Measurements from ENCODE around the gene RIMS1.
A peak's percentile ranks its signal among the peaks of the same experiment; 100 is the strongest.

The RIMS1 gene, protein sequence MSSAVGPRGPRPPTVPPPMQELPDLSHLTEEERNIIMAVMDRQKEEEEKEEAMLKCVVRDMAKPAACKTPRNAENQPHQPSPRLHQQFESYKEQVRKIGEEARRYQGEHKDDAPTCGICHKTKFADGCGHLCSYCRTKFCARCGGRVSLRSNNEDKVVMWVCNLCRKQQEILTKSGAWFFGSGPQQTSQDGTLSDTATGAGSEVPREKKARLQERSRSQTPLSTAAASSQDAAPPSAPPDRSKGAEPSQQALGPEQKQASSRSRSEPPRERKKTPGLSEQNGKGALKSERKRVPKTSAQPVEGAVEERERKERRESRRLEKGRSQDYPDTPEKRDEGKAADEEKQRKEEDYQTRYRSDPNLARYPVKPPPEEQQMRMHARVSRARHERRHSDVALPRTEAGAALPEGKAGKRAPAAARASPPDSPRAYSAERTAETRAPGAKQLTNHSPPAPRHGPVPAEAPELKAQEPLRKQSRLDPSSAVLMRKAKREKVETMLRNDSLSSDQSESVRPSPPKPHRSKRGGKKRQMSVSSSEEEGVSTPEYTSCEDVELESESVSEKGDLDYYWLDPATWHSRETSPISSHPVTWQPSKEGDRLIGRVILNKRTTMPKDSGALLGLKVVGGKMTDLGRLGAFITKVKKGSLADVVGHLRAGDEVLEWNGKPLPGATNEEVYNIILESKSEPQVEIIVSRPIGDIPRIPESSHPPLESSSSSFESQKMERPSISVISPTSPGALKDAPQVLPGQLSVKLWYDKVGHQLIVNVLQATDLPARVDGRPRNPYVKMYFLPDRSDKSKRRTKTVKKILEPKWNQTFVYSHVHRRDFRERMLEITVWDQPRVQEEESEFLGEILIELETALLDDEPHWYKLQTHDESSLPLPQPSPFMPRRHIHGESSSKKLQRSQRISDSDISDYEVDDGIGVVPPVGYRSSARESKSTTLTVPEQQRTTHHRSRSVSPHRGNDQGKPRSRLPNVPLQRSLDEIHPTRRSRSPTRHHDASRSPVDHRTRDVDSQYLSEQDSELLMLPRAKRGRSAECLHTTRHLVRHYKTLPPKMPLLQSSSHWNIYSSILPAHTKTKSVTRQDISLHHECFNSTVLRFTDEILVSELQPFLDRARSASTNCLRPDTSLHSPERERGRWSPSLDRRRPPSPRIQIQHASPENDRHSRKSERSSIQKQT (N-terminal part only)

DNA sequence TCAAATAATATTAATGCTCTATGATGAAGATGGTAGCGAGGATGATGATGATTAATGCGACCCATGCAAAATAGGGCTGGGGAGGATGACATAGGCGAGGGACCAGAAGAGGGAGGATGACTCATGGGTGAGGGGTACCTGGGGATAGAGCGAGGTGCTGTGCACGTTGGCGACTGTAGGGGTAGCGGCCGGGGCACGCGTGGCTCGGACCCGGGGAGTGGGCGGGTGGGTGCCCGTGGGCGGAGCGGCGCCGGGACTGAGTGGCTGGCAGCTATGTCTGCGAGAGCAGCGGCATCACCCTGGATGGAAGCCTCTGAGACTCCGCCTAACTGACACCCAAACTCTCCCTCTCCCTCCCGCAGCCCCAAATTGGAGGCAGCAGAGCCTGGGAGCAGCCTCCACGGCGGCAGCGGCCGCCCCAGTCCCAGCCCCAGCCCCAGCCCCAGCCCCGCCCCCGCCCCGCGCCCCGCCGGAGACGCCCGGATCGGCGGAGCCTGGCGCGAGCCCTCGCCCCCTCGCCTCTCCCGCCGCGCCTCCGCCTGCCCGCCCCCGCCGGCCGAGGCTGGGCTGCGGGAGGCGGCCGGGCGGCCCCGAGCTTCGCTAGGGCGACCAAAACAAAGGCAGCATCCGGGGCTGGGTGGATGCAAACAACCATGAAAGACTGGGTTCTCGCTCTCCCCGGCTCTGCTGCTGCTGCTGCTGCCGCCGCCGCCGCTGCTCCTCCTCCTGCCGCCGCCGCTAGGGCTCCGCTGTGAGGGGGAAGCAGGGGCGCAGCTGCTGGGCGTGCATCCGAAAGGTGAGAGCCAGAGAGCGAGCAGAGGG, at the start of gene RIMS1:
Gene RIMS1 (plus strand): TSS at position 367 of the 822 bp plus-strand sequence. CDS start 474 bp downstream, outside the sequence.
- no peak for DNase-seq (ENCODE audit: low read depth)
- peak within 1 kb of the TSS; percentile 70 for H3K4me3 ChIP-seq (ENCODE audit: control insufficient read depth, low read depth, low read length)
- TF ChIP-seq, protein P1, sequence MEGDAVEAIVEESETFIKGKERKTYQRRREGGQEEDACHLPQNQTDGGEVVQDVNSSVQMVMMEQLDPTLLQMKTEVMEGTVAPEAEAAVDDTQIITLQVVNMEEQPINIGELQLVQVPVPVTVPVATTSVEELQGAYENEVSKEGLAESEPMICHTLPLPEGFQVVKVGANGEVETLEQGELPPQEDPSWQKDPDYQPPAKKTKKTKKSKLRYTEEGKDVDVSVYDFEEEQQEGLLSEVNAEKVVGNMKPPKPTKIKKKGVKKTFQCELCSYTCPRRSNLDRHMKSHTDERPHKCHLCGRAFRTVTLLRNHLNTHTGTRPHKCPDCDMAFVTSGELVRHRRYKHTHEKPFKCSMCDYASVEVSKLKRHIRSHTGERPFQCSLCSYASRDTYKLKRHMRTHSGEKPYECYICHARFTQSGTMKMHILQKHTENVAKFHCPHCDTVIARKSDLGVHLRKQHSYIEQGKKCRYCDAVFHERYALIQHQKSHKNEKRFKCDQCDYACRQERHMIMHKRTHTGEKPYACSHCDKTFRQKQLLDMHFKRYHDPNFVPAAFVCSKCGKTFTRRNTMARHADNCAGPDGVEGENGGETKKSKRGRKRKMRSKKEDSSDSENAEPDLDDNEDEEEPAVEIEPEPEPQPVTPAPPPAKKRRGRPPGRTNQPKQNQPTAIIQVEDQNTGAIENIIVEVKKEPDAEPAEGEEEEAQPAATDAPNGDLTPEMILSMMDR (IDR thresholded peaks at IDR 0.05; ENCODE audit: control insufficient read depth, insufficient read depth, low read depth, low read length, missing control alignments) = peak; percentile 42

DNA sequence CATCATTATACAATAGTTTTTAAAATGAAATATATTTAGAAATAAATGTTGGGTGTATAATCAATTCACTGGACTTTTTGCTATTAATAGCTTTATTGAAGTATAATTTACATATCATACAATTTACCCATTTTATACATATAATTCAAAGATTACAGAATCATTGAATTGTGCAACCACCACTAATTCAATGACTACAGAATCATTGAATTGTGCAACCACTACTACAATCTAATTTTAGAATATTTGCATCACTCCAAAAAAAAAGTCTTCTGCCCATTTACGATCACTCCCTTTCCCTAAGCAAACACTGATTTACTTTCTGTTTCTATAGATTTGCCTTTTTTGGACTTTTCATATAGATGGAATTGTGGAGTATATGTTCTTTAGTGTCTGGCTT, 35.1 kb upstream of the RIMS1 start:
- H3K4me3 ChIP-seq (ENCODE audit: control insufficient read depth, low read depth, low read length) = no peak overlapping the region
- DNase-seq (ENCODE audit: low read depth) = no peak
- TF ChIP-seq, protein P1 (IDR thresholded peaks at IDR 0.05; ENCODE audit: control insufficient read depth, insufficient read depth, low read depth, low read length, missing control alignments) = no peak

DNA sequence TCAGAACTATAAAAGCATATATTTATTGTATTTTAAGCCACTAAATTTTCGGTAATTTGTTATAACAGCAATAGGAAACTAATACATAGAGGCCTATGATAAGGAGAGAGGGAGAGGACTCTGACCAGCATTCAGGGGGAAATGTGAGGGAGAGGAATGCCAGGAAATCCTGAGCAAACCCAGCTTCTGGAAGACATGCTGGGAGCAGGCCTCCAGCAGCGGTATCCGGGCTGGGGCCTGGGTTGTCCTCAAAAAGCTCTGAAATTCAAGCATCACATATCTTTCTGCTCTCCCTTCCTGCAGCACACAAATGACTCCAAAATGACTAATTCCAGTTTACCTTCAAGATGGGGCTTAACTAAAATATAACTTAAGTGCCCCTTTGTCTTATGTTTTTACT, 33.4 kb upstream of the RIMS1 start:
- TF ChIP-seq, protein P1 (IDR thresholded peaks at IDR 0.05; ENCODE audit: control insufficient read depth, insufficient read depth, low read depth, low read length, missing control alignments) = no peak
- no peak for DNase-seq (ENCODE audit: low read depth)
- no peak overlapping the region for H3K4me3 ChIP-seq (ENCODE audit: control insufficient read depth, low read depth, low read length)

DNA sequence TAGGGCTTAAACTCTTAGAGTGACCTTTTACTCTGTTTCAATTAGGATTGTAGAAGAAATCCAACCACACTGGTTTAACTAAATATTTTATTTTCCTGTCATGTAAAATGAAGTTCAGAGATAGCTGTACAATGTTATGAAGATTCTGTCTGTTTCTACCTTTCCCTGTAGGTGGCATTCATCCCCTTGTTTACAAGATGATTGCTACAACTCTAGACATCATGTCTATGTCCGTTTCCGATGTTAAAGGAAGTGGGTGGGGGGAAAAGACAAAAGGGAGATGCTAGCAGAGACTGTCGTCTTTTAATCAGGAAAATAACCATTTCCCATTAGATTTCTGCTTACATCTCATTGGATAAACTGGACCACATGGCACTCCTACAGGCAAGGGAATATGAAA, 30.9 kb upstream of the RIMS1 start:
- no peak overlapping the region for H3K4me3 ChIP-seq (ENCODE audit: control insufficient read depth, low read depth, low read length)
- no peak for DNase-seq (ENCODE audit: low read depth)
- TF ChIP-seq, protein P1 (IDR thresholded peaks at IDR 0.05; ENCODE audit: control insufficient read depth, insufficient read depth, low read depth, low read length, missing control alignments) = no peak

DNA sequence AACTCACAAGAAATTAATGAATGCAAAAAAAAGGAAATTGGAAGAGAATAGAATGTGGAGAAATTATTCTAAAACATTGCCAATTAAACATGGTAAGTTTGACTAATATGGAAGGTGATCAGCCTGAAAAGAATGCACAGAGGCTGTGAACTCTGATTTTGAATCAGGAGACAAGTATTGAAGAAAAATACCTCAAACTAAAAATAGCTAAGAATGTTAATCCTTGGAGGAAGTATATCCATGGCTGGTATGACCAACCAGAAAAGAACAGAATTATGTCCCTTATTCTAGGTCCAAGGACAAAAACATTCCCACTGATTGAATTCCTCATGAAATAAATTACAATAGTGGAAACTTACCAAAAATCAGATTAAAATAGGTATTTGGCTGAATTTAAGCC, 7.3 kb upstream of the RIMS1 start:
- DNase-seq (ENCODE audit: low read depth) = peak; percentile 21
- no peak overlapping the region for H3K4me3 ChIP-seq (ENCODE audit: control insufficient read depth, low read depth, low read length)
- TF ChIP-seq, protein P1 (IDR thresholded peaks at IDR 0.05; ENCODE audit: control insufficient read depth, insufficient read depth, low read depth, low read length, missing control alignments) = no peak

Data from AG09309 (cell line).